ENCODE measurements around the gene TRIM2. TPM values are rescaled to one million over a fixed set of nuclear protein-coding genes. Genes with fewer than 3 reads are reported as not detected.

TRIM2 gene
- polyA plus RNA-seq, 1 of the 3 experiments (the other 2 are of a cell fraction), result 16.4 TPM

GRCh38 chr4:153247116-153247490 lies 42.9 kb downstream of the TRIM2 start:
- no peak overlapping the region; a peak in 1 of 4 replicates for H3K27ac ChIP-seq (ENCODE audit: low read depth in 2 of 2, low read length in 1 of 2)
- no peaks in the 10 kb centered on the region for H4K20me1 ChIP-seq (ENCODE audit: insufficient read depth)
- DNase-seq, result no peak
- H3K4me1 ChIP-seq (ENCODE audit: control insufficient read depth in 1 of 2, insufficient read depth in 2 of 2, low read depth in 1 of 2, low read length in 1 of 2), result peaks cover 4 to 18% of the 10 kb centered on the region in 2 experiments; a peak in 1 of 4 replicates
- H3K9me2 ChIP-seq, result no peaks in the 10 kb centered on the region
- H3K9ac ChIP-seq, result no peak overlapping the region
- H3F3A ChIP-seq (replicated peaks; ENCODE audit: insufficient read depth), result no peaks in the 10 kb centered on the region
- ChIA-PET CTCF (no interaction called here), POLR2A (no interaction called here)
- H3K4me3 ChIP-seq (ENCODE audit: low read depth in 2 of 2, low read length in 1 of 2), result no peak overlapping the region
- no peak overlapping the region for H3K4me2 ChIP-seq
- H3K27me3 ChIP-seq (ENCODE audit: insufficient read depth), result no peaks in the 10 kb centered on the region
- H3K9me3 ChIP-seq, result no peaks in the 10 kb centered on the region
- TF ChIP-seq SMC3 (IDR thresholded peaks at IDR 0.05; ENCODE audit: low read depth, low read length), result no peak
- no peak for TF ChIP-seq EP300 (IDR thresholded peaks at IDR 0.05; ENCODE audit: borderline replicate concordance in 1 of 2, low read depth in 1 of 2, low read length in 1 of 2)
- no peak for TF ChIP-seq RFX5 (IDR thresholded peaks at IDR 0.05; ENCODE audit: low read length)
- no peak for TF ChIP-seq TAF1 (IDR thresholded peaks at IDR 0.05; ENCODE audit: borderline replicate concordance, low read depth, low read length)
- no peak for TF ChIP-seq IRF3 (IDR thresholded peaks at IDR 0.05; ENCODE audit: low read depth, low read length)
- WGBS (ENCODE audit: low lambda C conversion rate), result 96% methylated on average over 6 of the region's 6 CpGs
- peaks cover 0 to under 1% of the 10 kb centered on the region in 2 experiments for H3K36me3 ChIP-seq (replicated peaks in 1 of 2; ENCODE audit: control insufficient read depth in 1 of 2, insufficient read depth in 2 of 2, low read length in 1 of 2)
- no peaks in the 10 kb centered on the region for H3K79me2 ChIP-seq (ENCODE audit: insufficient read depth)
- no peak overlapping the region for H2AFZ ChIP-seq (ENCODE audit: low read depth)

- H4K20me1 ChIP-seq (ENCODE audit: insufficient read depth), result no peaks in the 10 kb centered on the region
- peak overlapping the region; percentile 68 to 82 for H3K27ac ChIP-seq (ENCODE audit: low read depth in 2 of 2, low read length in 1 of 2)
- H3F3A ChIP-seq (replicated peaks; ENCODE audit: insufficient read depth), result no peaks in the 10 kb centered on the region
- H3K4me2 ChIP-seq, result peak overlapping the region; percentile 90
- H3K4me3 ChIP-seq (ENCODE audit: low read depth in 2 of 2, low read length in 1 of 2), result peak overlapping the region; percentile 60 to 76
- peak overlapping the region; percentile 65 for H3K9ac ChIP-seq
- no peaks in the 10 kb centered on the region for H3K9me3 ChIP-seq
- H2AFZ ChIP-seq (ENCODE audit: low read depth), result peak overlapping the region; percentile 87
- CTCF ChIA-PET, result interaction anchor here (1.1 kb wide), 1 partner anchor 70 kb away, joined by 5 read pairs; no protein-coding TSS in a partner anchor
- peaks cover 4 to 18% of the 10 kb centered on the region in 2 experiments; a peak in 1 of 4 replicates for H3K4me1 ChIP-seq (ENCODE audit: control insufficient read depth in 1 of 2, insufficient read depth in 2 of 2, low read depth in 1 of 2, low read length in 1 of 2)
- POLR2A ChIA-PET, result interaction anchor here (0.7 to 1.0 kb wide), 2 partner anchors 26 to 217 kb away, joined by 3 read pairs; partner anchors contain the start of gene TMEM131L
- H3K9me2 ChIP-seq, result no peaks in the 10 kb centered on the region
- no peaks in the 10 kb centered on the region for H3K36me3 ChIP-seq (replicated peaks in 1 of 2; ENCODE audit: control insufficient read depth in 1 of 2, insufficient read depth in 2 of 2, low read length in 1 of 2)
- peaks cover 6% of the 10 kb centered on the region; the same call in 1 of the 2 replicates for H3K79me2 ChIP-seq (ENCODE audit: insufficient read depth)
- no peaks in the 10 kb centered on the region for H3K27me3 ChIP-seq (ENCODE audit: insufficient read depth)
- WGBS (ENCODE audit: low lambda C conversion rate), result 38% methylated on average over 8 of the region's 14 CpGs
- no peak for TF ChIP-seq MXI1 (IDR thresholded peaks at IDR 0.05; ENCODE audit: low read depth, low read length)
- TF ChIP-seq USF2 (IDR thresholded peaks at IDR 0.05; ENCODE audit: borderline replicate concordance, low read depth, low read length), result no peak
- TF ChIP-seq EP300 (IDR thresholded peaks at IDR 0.05; ENCODE audit: borderline replicate concordance in 1 of 2, low read depth in 1 of 2, low read length in 1 of 2), result no peak
- TF ChIP-seq, protein P1, sequence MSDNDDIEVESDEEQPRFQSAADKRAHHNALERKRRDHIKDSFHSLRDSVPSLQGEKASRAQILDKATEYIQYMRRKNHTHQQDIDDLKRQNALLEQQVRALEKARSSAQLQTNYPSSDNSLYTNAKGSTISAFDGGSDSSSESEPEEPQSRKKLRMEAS (IDR thresholded peaks at IDR 0.05; ENCODE audit: low read depth), result no peak
- TF ChIP-seq POLR2AphosphoS5 (IDR thresholded peaks at IDR 0.05; ENCODE audit: low read depth, low read length), result no peak
- TF ChIP-seq EZH2phosphoT487 (IDR thresholded peaks at IDR 0.05; ENCODE audit: borderline replicate concordance, low read depth), result no peak
- no peak for TF ChIP-seq NFIC (IDR thresholded peaks at IDR 0.05; ENCODE audit: borderline replicate concordance)
- TF ChIP-seq IRF3 (IDR thresholded peaks at IDR 0.05; ENCODE audit: low read depth, low read length), result no peak
- no peak for TF ChIP-seq RFX5 (IDR thresholded peaks at IDR 0.05; ENCODE audit: low read length)
- no peak for TF ChIP-seq NRF1 (IDR thresholded peaks at IDR 0.05; ENCODE audit: low read depth, low read length)
- TF ChIP-seq FOSL2 (IDR thresholded peaks at IDR 0.05; ENCODE audit: borderline replicate concordance, low read depth), result no peak
- no peak; the same call in 1 of the 2 replicates for TF ChIP-seq SIN3A (IDR thresholded peaks at IDR 0.05; ENCODE audit: borderline replicate concordance, low read depth, low read length)
- TF ChIP-seq YY1 (IDR thresholded peaks at IDR 0.05; ENCODE audit: low read depth), result no peak
- no peak for TF ChIP-seq CHD2 (IDR thresholded peaks at IDR 0.05; ENCODE audit: low read length, partially characterized antibody)
- no peak for TF ChIP-seq FOXM1 (IDR thresholded peaks at IDR 0.05; ENCODE audit: low read depth)
- no peak for TF ChIP-seq RCOR1 (IDR thresholded peaks at IDR 0.05; ENCODE audit: low read length)
- no peak for TF ChIP-seq JUND (IDR thresholded peaks at IDR 0.05)
- TF ChIP-seq SMC3 (IDR thresholded peaks at IDR 0.05; ENCODE audit: low read depth, low read length), result no peak
- no peak for TF ChIP-seq RAD21 (IDR thresholded peaks at IDR 0.05; ENCODE audit: low read length)
- no peak for TF ChIP-seq TCF12 (IDR thresholded peaks at IDR 0.05)
- DNase-seq, result peak; percentile 20
These were observed 44.5 kb downstream of the TRIM2 start for GRCh38 chr4:153248641-153249198.
